HG03571 (cell line): ENCODE data around the gene CFAP157.
A peak's percentile ranks its signal among the peaks of the same experiment; 100 is the strongest.

Experiments used
- ATAC-seq: cut with Tn5 transposase; IDR thresholded peaks from one replicate; pipeline ENCODE4 v1.9.1; 2021; ENCODE audit not compliant: unreplicated experiment

Gene CFAP157

DNA sequence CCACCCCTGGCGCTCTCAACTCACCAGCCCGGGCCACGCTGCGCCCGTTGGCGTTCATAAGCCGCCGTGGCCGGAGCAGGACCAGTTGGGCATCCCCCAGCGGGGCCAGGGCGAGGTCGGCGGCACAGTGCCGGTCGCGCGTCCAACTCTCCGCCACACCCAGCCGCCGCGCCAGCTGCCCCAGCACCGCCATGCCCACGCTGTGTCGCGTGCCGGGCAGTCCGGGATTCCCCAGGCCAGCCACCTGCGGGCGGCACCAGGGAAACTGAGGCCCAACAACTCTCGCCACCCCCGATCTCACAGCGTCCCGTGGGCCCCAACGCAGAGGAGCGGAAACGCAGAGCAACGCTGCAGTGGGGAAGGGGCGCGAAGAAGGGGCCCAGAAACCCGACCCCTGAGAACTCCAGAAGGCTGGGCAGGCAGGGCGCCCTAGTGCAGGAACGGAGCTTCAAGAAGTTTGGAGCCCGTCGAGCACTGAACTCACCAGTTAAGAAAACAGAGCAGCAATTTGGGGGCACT lies 8.2 kb downstream of the CFAP157 start:
- ATAC-seq = peak; percentile 3

GRCh38 chr9:127715470-127716337 lies 8.9 kb downstream of the CFAP157 start, which contains the start of the genes PTRH1 and TTC16:
TSS of gene PTRH1 (minus strand) at chr9:127715663. CDS start at chr9:127715639, 24 bp downstream.
TSS of gene TTC16 (plus strand) at chr9:127716079. CDS start at chr9:127716146, 67 bp downstream.
- ATAC-seq = peak; percentile 86

- no peak for ATAC-seq
Measured at GRCh38 chr9:127716412-127716811, 9.6 kb downstream of the CFAP157 start.

DNA sequence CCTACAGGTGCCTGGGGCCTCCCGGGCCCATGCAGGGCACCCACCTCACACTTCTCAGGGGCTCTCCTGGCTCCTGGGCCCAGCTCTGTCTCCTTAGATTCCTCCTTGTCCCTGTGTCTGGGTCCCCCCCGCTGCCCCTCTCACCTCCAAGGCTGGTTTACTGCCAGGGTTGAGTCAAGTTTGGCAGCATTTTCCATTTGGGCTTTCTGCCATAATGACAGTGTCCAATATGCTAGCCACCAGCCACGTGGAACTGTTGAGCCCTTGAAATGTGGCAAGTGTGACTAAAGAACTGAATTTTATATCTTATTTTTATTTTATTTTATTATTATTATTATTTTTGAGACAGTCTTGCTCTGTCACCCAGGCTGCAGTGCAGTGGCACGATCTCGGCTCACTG lies 11.0 kb downstream of the CFAP157 start:
- no peak for ATAC-seq

DNA sequence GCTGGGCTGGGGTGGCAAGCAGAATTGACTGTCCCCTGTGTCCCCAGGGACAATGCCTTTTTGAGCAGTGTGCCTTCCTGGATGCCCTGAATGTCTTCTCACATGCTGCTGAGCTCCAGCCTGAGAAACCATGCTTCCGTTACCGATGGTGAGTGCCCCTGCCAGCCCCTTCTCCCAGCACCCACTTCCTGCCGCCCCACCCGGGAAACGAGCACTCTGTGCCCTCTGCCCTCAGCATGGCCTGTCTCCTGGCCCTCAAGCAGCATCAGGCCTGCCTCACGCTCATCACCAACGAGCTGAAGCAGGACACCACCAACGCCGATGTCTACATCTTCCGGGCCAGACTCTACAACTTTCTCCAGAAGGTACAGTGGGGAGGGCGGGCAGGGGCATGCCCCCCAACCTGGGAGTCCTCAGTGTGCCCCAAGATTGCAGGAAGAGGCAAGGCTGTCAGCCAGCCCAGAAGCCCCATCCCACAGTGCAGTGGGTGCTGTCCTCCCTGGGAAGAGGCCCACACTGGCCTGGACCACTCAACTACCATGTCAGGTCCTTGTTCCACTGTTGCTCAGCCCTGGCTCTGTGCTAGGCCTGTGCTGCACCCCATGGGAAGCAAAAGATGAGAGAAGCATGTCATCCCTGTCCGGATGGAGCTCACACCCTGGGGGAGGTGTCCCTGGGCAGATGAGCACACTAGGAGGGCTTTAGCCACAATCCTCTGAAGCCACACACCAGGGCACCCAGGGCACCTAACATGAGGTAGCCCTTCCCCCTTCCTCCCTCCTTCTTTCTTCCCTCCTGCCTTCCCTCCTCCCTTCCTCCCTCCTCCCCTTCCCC lies 13.5 kb downstream of the CFAP157 start:
- ATAC-seq = no peak

DNA sequence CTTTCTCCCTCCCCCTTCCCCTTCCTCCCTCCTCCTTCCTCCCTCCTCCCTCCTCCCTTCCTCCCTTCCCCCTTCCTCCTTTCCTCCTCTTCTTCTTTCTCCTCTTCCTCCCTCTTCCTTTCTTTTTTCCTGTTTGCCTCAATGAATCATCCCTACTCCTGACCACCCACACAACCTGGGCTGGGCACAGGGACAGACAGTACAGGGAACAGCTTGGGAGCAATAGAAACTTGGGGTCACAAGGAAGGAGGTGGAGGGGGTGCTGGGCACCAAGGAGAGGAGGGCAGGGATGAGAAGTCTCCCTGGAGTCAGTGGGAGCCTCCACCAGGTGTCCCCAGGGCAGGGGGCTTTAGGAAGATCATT lies 14.1 kb downstream of the CFAP157 start:
- no peak for ATAC-seq

DNA sequence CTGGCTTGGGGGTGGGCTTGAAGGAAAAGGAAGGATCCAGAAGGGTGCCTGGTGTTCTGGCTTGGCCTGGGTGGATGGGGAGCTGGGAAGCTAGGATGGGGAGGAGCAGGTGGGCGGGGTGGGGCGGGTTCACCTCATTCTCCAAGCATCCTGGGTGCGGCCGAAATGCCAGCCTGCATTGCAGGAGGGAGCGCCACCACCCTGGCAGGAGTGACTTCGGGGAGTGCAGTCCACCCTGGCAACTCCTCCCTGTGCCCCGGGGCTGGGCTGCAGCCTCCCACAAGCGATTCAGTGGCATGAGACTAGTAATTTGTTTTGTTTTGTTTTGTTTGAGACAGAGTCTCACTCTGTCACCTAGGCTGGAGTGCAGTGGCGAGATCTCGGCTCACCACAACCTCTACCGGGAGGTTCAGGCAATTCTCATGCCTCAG lies 14.6 kb downstream of the CFAP157 start:
- no peak for ATAC-seq

- ATAC-seq = no peak
Measured at GRCh38 chr9:127722055-127722745, 15.4 kb downstream of the CFAP157 start.

GRCh38 chr9:127723013-127723412 lies 16.2 kb downstream of the CFAP157 start:
- ATAC-seq = no peak

GRCh38 chr9:127723444-127723843 lies 16.7 kb downstream of the CFAP157 start:
- no peak for ATAC-seq

- ATAC-seq = no peak
Measured at GRCh38 chr9:127724012-127724411, 17.2 kb downstream of the CFAP157 start.

- no peak for ATAC-seq
Measured at GRCh38 chr9:127726871-127727270, 20.1 kb downstream of the CFAP157 start.

DNA sequence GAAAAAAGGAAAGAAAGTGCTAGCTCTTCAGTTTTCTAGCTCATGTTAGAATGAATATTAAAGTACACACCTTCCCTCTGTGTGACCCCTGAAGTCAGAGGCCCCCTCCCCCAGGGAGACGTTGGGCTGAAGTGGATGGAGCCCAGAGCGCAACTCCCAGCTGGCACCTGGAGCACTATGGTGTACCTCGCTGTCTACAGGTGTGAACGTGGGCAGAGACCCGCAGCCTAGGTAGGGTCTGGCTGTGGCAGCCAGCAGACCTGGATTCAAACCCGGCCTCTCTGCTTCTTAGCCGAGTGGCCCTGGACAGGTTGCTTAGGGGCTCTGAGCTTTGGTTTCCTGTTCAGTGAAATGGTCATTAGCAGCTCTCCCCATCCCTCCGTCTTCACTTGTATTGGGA lies 22.0 kb downstream of the CFAP157 start:
- no peak for ATAC-seq

DNA sequence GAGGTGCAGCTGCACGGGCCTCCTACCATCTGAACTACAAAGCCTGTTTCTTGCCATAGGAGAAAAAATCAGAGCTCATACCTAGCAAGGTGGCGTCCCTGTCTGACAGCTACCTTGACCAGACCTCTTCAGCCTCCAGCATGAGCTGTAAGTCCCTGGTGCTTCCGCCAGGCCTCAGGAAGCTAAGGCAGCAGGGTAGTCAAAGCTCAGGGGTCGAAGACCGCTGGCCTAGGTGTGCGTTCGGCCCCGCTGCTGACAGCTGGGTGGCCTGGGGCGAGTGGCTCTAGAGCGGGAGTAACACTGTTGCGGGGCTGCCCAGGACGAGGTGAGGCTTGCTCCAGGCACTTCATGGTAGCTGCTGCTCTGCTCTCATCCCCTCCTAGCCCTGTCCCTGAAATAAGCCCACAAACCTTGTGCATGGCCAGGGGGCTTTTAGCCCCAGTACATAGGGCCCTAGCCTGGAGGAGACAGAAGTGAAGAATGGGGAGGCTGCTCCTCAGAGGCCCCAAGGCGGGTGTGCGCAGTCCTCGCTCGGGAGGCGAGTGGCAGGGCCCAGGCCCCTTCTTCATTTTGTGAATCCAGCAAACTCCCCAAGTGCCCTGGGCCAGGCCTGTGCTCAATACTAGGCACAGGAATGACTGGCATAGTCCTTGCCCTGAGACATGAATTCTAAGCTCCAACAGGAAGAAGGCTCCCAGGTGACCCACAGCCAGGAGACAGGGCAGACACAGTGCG lies 22.9 kb downstream of the CFAP157 start:
- no peak for ATAC-seq

DNA sequence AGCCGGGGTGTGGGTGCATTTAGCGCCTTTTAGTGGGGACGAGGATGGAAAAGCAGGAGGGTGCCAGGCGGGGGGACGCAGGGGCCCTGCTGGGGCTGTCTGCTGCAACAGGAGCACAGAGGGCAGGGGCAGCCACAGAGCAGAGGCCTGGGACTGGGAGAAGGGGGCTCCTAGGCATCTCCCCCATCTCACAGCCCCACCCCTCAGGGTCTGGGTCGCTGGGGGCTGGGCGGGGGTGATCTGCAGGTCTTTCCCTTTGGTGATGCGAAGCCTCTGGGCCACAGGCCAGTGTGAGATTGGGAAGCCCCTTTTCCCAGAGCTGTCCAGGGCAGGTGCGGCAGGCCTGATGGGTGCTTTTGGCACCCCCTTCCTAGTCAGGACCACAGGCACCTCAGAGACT lies 23.5 kb downstream of the CFAP157 start:
- ATAC-seq = no peak

- no peak for ATAC-seq
Measured at GRCh38 chr9:127730799-127731410, 24.1 kb downstream of the CFAP157 start.

- no peak for ATAC-seq
Measured at GRCh38 chr9:127731938-127732337, 25.1 kb downstream of the CFAP157 start.

DNA sequence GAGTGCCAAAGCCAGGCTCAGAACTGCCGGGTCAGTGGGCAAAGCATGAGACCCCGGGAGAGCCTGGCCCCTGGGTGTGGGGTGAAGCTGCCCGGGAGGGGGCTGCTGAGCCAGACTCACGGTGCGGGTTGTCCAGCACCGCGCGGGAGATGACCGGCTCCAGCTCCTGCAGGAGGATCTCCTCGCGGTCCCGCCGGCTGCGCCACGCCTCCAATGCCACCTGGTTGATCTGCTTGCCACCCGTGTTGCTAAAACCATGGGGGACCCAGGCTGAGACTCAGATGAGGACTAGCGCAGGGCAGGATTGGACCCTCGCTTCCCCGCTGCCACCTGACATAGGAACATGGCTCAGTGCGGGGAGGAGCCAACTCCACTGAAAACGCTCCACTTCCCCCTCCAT lies 25.7 kb downstream of the CFAP157 start:
- no peak for ATAC-seq

DNA sequence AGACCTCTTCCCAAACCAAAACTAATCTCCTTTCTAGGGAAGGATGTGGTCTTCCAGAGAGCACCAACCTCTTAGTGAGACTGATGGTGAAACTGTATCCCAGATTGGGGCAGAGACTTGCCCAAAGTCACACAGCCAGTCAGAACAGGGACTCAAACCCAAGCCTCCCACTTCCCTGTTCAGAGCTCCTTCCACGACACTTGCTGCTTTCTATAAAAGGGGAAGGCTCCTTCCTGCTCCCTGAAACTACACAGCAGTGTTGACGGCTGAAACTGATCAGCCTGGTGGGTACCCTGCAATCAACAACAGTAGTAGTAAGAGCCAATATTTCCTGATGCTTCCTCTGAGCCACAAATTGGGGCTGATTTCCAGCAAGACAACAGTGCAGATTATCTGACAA lies 26.8 kb downstream of the CFAP157 start:
- no peak for ATAC-seq

DNA sequence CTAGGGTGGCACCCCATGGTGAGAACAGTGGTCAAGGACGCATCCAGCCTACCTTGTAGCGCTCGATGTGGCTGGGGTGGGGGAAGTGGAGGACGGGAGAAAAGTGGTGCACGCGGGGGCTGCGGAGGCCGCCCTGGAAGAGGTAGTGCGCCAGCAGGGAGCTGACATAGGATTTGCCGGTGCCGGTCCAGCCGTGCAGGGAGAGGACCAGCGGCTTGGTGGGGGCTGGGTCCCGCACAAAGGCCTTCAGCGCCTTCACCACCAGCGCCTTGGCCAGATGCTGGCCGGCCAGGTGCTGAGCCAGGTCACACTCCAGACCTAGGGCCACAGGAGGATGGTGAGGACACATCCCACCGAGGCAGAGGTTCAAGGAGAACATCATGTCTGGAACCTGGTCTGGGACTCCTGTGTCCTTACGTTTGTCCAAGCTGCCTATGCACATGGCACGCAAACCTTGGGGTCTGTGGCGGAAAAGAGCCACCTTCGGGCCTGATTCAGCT lies 27.5 kb downstream of the CFAP157 start:
- ATAC-seq = no peak
